CD4-positive, CD25-positive, alpha-beta regulatory T cell (primary cell): ENCODE results near the gene SS18L1. TPM values are rescaled to one million over a fixed set of nuclear protein-coding genes. Genes with fewer than 3 reads are reported as not detected.

Source experiments
- ATAC-seq, 2 donors: fragments of 150-1000 bp; cut with Tn5 transposase; one replicate each; pipeline ENCODE4 v1.10.0; 2021; ENCODE audit warnings: low read depth in 2 of 2, moderate number of reproducible peaks in 2 of 2, moderate library complexity in 1 of 2
- DNase-seq, 3 donors: peaks; one replicate each; pipeline versions ENCODE4 v3.0.0 to v3.0.0-alpha.2; 2012 to 2022; ENCODE audit warnings: mixed read lengths in 1 of 3
- H3K27ac ChIP-seq: one replicate; pipeline ENCODE4 v1.7.0; 2013; ENCODE audit warnings: mild to moderate bottlenecking, low read length; ENCODE audit not compliant: insufficient read depth, poor library complexity, severe bottlenecking
- H3K27me3 ChIP-seq: one replicate; pipeline ENCODE4 v1.7.0; 2013; ENCODE audit warnings: low read length; ENCODE audit not compliant: control insufficient read depth, insufficient read depth
- H3K36me3 ChIP-seq: one replicate; pipeline ENCODE4 v1.7.0; 2013; ENCODE audit warnings: mild to moderate bottlenecking, low read length, moderate library complexity; ENCODE audit not compliant: control insufficient read depth, insufficient read depth
- H3K4me1 ChIP-seq: 2 replicates; pipeline ENCODE4 v1.7.0; 2013; ENCODE audit warnings: mild to moderate bottlenecking, low read length; ENCODE audit not compliant: insufficient read depth, control insufficient read depth, poor library complexity, severe bottlenecking
- H3K4me3 ChIP-seq: one replicate; pipeline ENCODE4 v1.7.0; 2013; ENCODE audit warnings: low read depth, mild to moderate bottlenecking, low read length, moderate library complexity
- H3K9me3 ChIP-seq, 2 experiments: 1 replicate in 1 of 2; 2 replicates in 1 of 2; pipeline ENCODE4 v1.7.0; 2013; ENCODE audit warnings: low read length in 2 of 2, mild to moderate bottlenecking in 1 of 2, moderate library complexity in 1 of 2; ENCODE audit not compliant: control insufficient read depth in 2 of 2
- H3K27ac Mint-ChIP-seq, 3 donors: one replicate each; pipeline ENCODE4 v1.8.0; 2020 to 2022; ENCODE audit warnings: mild to moderate bottlenecking in 3 of 3, mixed read lengths in 3 of 3, moderate library complexity in 2 of 3
- H3K27me3 Mint-ChIP-seq: one replicate; pipeline ENCODE4 v1.8.0; 2022; ENCODE audit warnings: mild to moderate bottlenecking, mixed read lengths
- H3K36me3 Mint-ChIP-seq: one replicate; pipeline ENCODE4 v1.8.0; 2020; ENCODE audit warnings: mixed read lengths
- H3K4me1 Mint-ChIP-seq, 4 donors: one replicate each; pipeline ENCODE4 v1.8.0; 2020 to 2022; ENCODE audit warnings: mixed read lengths in 4 of 4, mild to moderate bottlenecking in 1 of 4
- H3K4me3 Mint-ChIP-seq, 4 donors: one replicate each; pipeline ENCODE4 v1.8.0; 2020 to 2022; ENCODE audit warnings: mild to moderate bottlenecking in 4 of 4, mixed read lengths in 4 of 4, moderate library complexity in 3 of 4
- H3K9me3 Mint-ChIP-seq, 7 donors: one replicate each; pipeline ENCODE4 v1.8.0; 2020 to 2022; ENCODE audit warnings: mixed read lengths in 7 of 7, mild to moderate bottlenecking in 3 of 7, moderate library complexity in 2 of 7
- polyA plus RNA-seq, 4 donors: library from polyadenylated mRNA; unstranded; fragments of 300-500 nt; fragmentation: Illumina TruSeq; gene quantifications; one replicate each; pipeline ENCODE4 v1.2.3, GENCODE V29; 2021
- total RNA-seq: library from RNA; stranded (reverse); gene quantifications from one replicate; pipeline ENCODE4 v1.2.3, GENCODE V29; 2022

The SS18L1 gene
- total and polyA plus RNA-seq, 5 donors from 2014 or later = 0.39 to 21.0 (median 0.81) TPM

GRCh38 chr20:62202676-62203377 lies 59.3 kb downstream of the SS18L1 start:
- no peak for ATAC-seq
- DNase-seq = no peak
- no peak overlapping the region for H3K27ac ChIP-seq
- no peaks in the 10 kb centered on the region for H3K27me3 ChIP-seq
- H3K9me3 ChIP-seq = no peaks in the 10 kb centered on the region
- Mint-ChIP-seq H3K27me3 (no peaks in the 10 kb centered on the region), H3K27ac (peak overlapping the region in 1 of 3 donors; percentile 55), H3K4me3 (no peak overlapping the region), H3K4me1 (peaks cover 0 to 4% (median 0%) of the 10 kb centered on the region in 4 donors), H3K9me3 (no peaks in the 10 kb centered on the region), H3K36me3 (peaks cover 18% of the 10 kb centered on the region)
- H3K4me3 ChIP-seq = no peak overlapping the region
- H3K36me3 ChIP-seq = peaks cover 39% of the 10 kb centered on the region
- no peaks in the 10 kb centered on the region for H3K4me1 ChIP-seq

- Mint-ChIP-seq H3K27me3 (no peaks in the 10 kb centered on the region), H3K4me3 (no peak overlapping the region), H3K4me1 (peaks cover 0 to 4% (median 0%) of the 10 kb centered on the region in 4 donors), H3K36me3 (peaks cover 18% of the 10 kb centered on the region), H3K9me3 (no peaks in the 10 kb centered on the region), H3K27ac (peak overlapping the region in 1 of 3 donors; percentile 55)
- H3K27me3 ChIP-seq = no peaks in the 10 kb centered on the region
- no peak overlapping the region for H3K27ac ChIP-seq
- ATAC-seq (no peak), DNase-seq (no peak)
- no peak overlapping the region for H3K4me3 ChIP-seq
- peaks cover 32% of the 10 kb centered on the region for H3K36me3 ChIP-seq
- H3K9me3 ChIP-seq = no peaks in the 10 kb centered on the region
- H3K4me1 ChIP-seq = no peaks in the 10 kb centered on the region
These were observed 59.9 kb downstream of the SS18L1 start for GRCh38 chr20:62203378-62204030.

GRCh38 chr20:62205618-62206387 lies 62.2 kb downstream of the SS18L1 start:
- Histone ChIP-seq H3K4me1 (no peaks in the 10 kb centered on the region), H3K27ac (no peak overlapping the region), H3K27me3 (no peaks in the 10 kb centered on the region), H3K9me3 (no peaks in the 10 kb centered on the region), H3K36me3 (peaks cover 16% of the 10 kb centered on the region), H3K4me3 (no peak overlapping the region)
- Mint-ChIP-seq H3K9me3 (no peaks in the 10 kb centered on the region), H3K4me1 (peaks cover 0 to 4% (median 0%) of the 10 kb centered on the region in 4 donors), H3K4me3 (no peak overlapping the region), H3K27me3 (no peaks in the 10 kb centered on the region), H3K27ac (no peak overlapping the region), H3K36me3 (peaks cover 8% of the 10 kb centered on the region)
- ATAC-seq = no peak
- DNase-seq = no peak

- H3K27me3 ChIP-seq = no peaks in the 10 kb centered on the region
These were observed 62.8 kb downstream of the SS18L1 start for GRCh38 chr20:62206388-62206775.

GRCh38 chr20:62208061-62208794 lies 64.7 kb downstream of the SS18L1 start:
- H3K4me1 ChIP-seq = no peaks in the 10 kb centered on the region
- no peak for ATAC-seq
- peaks cover 3% of the 10 kb centered on the region for H3K36me3 ChIP-seq
- no peaks in the 10 kb centered on the region for H3K27me3 ChIP-seq
- H3K9me3 Mint-ChIP-seq = no peaks in the 10 kb centered on the region
- no peak overlapping the region for H3K27ac ChIP-seq
- DNase-seq = no peak
- peaks cover 5% of the 10 kb centered on the region for H3K36me3 Mint-ChIP-seq
- no peak overlapping the region for H3K4me3 ChIP-seq
- H3K27ac Mint-ChIP-seq = no peak overlapping the region
- peaks cover 0 to 2% (median 0%) of the 10 kb centered on the region in 4 donors for H3K4me1 Mint-ChIP-seq
- no peak overlapping the region for H3K4me3 Mint-ChIP-seq
- no peaks in the 10 kb centered on the region for H3K9me3 ChIP-seq
- peaks cover 4% of the 10 kb centered on the region for H3K27me3 Mint-ChIP-seq

More at GRCh38 chr20:62206388-62206775, 62.8 kb downstream of the SS18L1 start:
- no peaks in the 10 kb centered on the region for H3K9me3 Mint-ChIP-seq
- H3K27ac Mint-ChIP-seq = no peak overlapping the region
- no peak overlapping the region for H3K27ac ChIP-seq
- no peak overlapping the region for H3K4me3 ChIP-seq
- ATAC-seq (no peak), DNase-seq (no peak)
- H3K4me1 ChIP-seq = no peaks in the 10 kb centered on the region
- peaks cover 0 to 4% (median 0%) of the 10 kb centered on the region in 4 donors for H3K4me1 Mint-ChIP-seq
- H3K36me3 ChIP-seq = peaks cover 11% of the 10 kb centered on the region
- no peaks in the 10 kb centered on the region for H3K27me3 Mint-ChIP-seq
- no peak overlapping the region for H3K4me3 Mint-ChIP-seq
- peaks cover 8% of the 10 kb centered on the region for H3K36me3 Mint-ChIP-seq
- no peaks in the 10 kb centered on the region for H3K9me3 ChIP-seq

GRCh38 chr20:62208795-62209755 lies 65.5 kb downstream of the SS18L1 start:
- H3K4me3 Mint-ChIP-seq = no peak overlapping the region
- peaks cover 4% of the 10 kb centered on the region for H3K27me3 Mint-ChIP-seq
- no peak for ATAC-seq
- H3K9me3 Mint-ChIP-seq = no peaks in the 10 kb centered on the region
- no peaks in the 10 kb centered on the region for H3K9me3 ChIP-seq
- no peak for DNase-seq
- H3K4me1 ChIP-seq = no peaks in the 10 kb centered on the region
- no peaks in the 10 kb centered on the region for H3K27me3 ChIP-seq
- no peaks in the 10 kb centered on the region for H3K36me3 ChIP-seq
- no peak overlapping the region for H3K27ac Mint-ChIP-seq
- no peak overlapping the region for H3K27ac ChIP-seq
- no peak overlapping the region for H3K4me3 ChIP-seq
- no peaks in the 10 kb centered on the region for H3K36me3 Mint-ChIP-seq
- no peaks in the 10 kb centered on the region for H3K4me1 Mint-ChIP-seq
